Activated T-cell treated with anti-CD3 and anti-CD28 coated beads for 1 hour (primary cell): ENCODE results near the gene KHDC4.
"Not testable (repeated sequence)": the region's sequence is repeated elsewhere in the genome, so short reads cannot be mapped to it uniquely, and the experiment has no call there.

Experiments
- DNase-seq: peaks from one replicate; pipeline ENCODE4 v3.0.0-alpha.2; 2020; ENCODE audit warnings: low read depth

KHDC4 gene

DNA sequence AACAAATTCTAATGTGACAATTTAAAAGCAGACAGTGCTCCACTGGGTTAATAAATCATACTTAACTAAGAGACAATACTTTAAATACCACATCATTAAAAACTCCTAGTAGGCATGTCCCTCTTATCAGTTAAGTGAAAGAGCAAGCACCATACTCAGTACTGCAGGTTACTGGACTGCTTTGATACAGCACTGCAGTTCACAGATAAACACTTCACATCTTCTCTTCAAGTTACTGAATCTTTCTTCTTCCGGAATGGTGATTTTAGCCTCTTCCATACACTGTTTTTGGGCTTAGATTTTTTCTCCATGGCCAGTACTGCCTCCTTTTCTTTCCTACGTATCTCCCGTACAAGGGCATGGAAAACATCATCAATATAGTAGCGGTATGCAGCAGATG lies 34.1 kb downstream of the KHDC4 start:
- no peak for DNase-seq

DNA sequence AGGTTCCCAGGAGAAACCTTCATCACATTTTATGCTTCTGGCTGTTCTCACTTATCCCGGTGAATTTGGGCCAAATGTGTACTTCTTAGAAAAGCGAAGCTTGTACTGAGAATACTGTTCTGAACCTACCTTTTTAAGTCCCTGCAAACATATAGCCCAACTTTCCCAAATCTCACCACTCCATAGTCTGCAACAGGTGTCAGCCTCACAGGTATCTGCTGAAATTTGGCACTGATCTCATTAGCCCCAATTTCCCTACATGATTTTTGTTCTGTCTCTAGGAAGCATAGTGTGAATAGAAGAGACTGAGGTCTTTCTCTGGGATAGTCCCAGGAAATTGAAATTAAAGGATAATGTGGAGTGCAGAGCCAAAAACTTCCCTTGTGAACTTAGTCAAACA lies 34.5 kb downstream of the KHDC4 start:
- DNase-seq = no peak

DNA sequence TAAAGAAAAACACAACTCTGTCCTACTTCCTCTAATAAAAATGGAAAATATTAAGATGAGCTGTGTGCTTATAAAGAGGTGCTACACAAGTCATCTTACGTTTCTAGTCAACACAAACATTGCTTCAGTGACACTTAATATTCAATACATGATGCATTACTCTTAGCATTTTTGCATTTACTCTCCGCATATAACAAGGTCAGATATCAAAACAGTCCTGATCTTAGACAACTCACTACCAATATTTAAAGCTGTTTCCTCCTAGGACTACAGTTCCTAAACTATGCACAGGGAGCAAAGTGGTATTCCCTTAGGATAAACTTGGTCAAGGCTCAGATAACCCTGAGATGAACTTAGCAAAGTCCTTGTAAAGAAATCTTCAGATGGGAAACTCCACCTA lies 35.3 kb downstream of the KHDC4 start:
- no peak for DNase-seq

DNA sequence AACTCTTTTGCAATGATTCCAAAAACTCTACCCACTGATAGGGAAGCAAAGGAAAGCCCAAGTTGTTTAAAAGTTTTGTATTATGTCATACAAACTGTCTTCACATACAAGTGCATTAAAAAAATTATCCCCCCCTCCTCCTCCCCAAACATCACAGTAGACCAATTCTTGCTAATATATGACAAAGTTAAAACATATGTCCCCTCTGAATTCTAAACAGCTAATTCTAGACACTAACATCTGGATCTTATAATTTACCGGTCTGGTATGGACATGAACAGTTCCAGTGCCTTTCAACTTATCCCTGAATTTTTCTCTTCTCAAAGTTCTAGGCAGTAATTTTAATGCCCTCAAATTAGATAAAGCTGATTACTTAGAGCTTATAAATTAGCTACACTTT lies 36.5 kb downstream of the KHDC4 start:
- no peak for DNase-seq

DNA sequence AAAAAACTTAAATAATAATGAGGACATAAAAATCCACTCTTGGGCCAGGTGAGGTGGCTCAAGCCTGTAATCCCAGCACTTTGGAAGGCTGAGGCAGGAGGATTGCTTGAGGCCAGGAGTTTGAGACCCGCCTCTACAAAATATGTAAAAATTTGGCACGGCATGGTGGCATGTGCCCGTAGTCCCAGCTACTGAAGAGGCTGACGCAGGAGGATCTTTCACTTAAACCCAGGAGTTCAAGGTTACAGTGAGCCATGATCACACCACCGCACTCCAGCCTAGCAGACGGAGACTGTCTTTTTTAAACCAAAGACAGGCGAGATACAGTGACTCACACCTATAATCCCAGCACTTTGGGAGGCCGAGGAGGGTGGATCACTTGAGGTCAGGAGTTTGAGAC lies 37.7 kb downstream of the KHDC4 start:
- DNase-seq = not testable (repeated sequence)

DNA sequence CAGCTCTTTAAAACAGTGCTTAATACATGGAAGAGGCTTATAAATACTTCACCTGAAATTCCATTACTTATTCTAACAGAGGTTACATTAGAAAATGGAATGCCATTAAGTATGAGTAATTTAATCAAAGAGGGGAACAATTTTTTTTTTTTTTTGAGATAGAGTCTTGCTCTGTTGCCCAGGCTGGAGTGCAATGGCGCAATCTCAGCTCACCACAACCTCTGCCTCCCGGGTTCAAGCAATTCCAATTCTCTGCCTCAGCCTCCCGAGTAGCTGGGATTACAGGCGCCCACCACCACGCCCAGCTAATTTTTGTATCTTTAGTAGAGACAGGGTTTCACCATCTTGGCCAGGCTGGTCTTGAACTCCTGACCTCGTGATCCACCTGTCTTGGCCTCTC lies 38.6 kb downstream of the KHDC4 start:
- not testable (repeated sequence) for DNase-seq

DNA sequence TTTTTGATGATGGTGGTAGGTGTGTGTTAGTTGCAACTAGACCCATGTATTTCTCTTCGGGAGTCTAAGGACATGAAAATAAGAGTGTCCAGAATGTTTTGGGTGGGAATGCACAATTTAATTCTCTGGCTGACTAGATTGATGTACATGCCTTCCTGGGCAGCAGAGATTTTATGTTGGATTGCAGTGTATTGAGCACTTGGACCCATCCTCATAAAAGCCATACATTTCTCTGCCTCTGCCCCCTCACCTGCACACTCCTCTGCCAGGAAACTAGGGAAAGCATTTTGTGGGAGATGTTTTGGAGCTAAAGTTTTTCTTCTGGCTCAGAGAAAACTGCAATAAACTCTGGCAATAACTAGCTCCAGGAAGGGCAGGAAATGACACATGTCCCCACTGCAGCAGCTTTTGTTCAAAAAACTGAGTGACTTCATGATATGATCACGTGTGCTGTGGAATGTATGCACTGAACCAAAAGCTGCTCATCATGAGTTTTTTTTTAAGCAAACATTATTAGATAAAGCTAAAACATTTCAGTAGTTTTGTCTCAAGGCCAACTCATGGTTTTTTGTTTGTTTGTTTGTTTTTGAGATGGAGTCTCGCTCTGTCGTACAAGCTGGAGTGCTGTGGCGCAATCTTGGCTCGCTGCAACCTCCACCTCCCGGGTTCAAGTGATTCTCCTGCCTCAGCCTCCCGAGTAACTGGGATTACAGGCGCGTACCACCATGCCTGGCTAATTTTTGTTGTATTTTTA lies 40.6 kb downstream of the KHDC4 start:
- no peak for DNase-seq

DNA sequence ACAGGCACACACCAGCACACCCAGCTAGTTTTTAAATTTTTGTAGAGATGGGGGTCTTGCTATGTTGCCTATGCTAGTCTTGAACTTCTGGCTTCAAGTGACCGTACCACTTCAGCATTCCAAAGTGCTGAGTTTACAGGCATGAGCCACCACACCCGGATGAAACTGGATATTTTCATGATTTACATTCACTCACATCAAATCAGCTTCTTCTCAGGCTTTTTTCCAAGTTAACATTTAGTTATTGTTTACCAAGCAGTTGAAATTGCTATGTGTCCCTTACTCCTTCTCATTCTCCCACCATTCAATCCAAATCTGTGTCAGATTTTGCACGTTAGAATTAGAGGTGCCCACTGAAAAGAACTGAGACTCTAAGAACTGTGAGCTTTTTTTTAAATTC lies 41.4 kb downstream of the KHDC4 start:
- DNase-seq = no peak

DNA sequence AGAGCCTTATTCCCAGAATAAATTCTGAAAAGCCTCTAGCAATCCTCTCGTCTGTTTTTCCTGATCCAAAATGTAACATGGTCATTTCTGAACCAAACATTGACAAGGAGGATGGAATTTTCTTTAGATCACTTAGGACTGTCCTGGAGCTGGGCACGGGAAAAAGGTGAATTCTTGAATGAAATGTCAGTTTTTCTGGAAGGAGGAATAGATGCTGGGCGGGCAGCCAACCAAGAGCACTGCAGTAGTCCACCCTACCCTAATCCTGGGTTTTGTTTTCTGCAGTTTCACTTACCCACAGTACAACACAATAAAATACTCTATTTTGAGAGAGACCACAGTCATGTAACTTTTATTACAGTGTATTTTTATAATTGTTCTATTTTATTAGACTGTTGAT lies 44.0 kb downstream of the KHDC4 start:
- no peak for DNase-seq

DNA sequence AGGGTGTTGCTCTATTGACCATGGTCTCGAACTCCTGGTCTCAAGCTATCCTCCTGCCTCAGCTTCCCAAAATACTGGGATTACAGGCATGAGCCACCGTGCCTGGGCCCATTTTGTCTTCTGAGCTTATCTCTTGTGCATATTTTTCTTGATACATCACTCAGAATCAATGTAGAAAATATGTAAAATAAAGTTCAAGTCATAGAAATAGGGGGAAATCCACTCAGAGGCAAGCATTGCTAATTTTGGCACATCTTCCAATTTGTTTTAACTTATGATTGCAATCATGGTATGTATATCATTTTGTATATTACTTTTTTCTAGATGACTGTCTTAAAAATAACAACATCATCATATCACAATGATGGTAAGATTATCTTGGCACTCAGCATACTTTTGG lies 44.6 kb downstream of the KHDC4 start:
- DNase-seq = no peak

DNA sequence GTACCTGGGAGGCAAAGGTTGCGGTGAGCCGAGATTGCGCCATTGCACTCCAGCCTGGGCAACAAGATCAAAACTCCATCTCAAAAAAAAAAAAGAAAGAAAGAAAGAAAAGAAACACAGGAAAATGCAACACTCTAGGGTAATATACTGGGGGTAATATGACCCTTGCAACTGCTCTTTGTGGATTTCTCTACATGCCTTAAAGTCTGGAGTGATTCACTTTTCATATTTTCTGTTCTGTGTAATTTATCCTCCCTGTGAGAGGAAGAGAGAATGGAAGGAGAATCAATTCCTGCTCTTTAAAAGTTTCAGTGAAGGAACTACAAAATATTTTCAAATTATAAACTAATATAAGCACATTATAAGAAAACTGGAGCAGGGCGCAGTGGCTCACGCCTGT lies 45.7 kb downstream of the KHDC4 start:
- no peak for DNase-seq

DNA sequence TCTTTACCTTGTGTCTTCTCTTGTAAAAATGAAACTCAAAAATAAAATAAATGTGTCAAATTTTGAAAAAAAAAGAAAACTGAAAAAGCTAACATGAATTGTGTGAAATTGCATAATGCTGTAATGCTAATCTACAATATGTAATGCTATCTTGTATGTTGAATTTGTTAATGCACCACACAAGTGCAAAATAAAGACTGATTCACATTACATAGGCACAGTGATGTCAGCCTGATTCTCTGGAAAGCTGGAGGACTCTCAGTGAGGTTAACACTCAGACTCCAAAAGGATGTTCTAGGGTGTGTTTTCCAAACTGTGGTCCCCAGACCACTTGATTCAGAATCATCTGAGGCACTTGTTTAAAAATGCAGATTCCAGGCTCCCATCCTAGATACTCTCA lies 49.2 kb downstream of the KHDC4 start:
- no peak for DNase-seq

DNA sequence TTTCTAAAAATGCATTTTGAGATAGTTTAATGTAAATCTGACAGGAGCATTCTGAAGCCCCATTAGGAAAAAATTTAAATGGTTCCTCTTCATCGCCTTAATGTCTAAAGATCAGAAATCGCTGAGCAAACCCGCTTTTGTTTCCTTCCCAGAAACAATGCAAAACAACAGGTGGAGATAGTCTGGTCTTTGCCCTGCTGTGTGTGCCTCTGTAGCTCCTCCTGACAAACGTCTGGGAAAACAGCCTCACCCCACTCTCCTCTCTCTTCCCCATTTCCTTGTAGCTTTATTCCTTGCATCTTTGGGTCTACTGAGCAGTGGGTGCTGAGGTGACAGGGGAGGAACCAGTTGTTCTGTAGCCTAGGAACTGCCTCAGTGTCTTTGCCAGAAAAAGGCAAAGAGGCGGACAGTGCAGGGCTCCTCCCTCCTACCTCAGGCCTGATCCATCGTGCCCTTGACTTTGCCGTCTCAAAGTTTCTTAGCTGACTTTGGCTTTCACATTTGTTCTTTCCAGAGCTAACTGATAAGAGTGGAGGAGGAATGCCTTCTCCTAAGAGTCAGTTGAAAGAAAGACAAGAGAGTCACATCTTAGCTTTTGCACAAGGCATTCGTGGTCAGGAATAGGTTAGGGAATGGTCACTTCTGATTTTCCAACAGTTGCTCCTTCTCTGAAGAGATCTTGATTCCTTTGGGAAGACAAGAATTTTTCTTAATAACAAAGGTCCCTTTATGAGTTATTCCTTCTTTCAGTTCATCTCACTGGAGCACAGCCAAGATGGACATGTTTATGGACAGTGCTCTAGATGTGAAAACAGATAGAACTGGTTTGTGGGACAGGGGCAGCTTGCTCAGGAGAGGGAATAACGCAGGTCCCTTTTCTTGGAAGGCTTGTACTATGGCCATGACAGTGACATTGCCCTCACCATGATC lies 49.9 kb downstream of the KHDC4 start:
- no peak for DNase-seq

DNA sequence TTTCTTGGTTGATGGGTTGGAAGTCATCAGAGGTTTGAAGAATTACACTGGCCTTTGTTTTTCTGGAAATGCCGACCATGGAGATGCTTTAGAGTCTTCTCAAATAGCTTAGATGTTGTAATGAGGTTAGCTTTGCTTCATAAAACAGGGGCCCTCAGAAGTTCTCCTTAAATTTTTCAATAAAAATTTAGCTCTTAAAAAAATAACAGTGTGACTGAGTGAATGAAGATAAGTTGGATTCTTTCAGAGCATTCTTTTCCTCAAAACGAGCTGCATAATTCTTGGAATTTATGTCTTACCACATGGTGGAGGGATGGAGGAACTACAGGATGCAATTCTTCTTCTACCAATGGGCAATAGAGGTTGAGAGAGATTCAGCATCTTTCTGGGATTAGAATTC lies 51.4 kb downstream of the KHDC4 start:
- no peak for DNase-seq

DNA sequence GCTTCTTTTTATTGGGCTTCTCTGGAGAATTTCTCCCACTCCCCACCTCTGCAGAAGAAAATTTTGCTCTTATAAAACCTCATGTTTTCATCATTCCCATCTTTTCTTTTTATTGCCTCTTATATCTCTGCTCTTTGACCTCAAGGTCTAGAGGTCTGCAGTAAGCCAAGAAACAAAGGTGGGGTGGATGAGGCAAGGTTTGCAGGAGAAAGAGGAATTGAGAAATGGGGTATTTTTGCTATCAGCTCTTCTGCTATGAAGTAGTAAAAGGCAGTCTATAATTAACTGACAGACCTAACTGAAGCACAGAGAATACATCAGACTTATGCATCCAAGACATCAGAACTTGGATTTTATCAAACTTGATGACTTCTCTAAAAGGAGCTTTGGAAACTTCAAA lies 52.0 kb downstream of the KHDC4 start:
- no peak for DNase-seq

DNA sequence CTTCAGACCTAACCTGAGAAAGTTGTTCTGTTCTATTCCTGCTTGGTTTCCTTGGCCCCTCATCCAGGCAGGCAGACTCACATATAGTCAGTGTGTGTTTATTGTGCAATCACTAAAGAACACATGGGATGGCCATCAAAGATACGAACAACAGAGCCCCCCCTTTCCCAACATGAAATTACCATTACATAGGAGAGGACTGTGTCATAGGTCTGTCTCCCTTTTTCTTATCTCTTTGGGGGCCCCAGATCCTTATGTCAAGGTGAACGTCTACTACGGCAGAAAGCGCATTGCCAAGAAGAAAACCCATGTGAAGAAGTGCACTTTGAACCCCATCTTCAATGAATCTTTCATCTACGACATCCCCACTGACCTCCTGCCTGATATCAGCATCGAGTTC lies 53.3 kb downstream of the KHDC4 start:
- DNase-seq = no peak

DNA sequence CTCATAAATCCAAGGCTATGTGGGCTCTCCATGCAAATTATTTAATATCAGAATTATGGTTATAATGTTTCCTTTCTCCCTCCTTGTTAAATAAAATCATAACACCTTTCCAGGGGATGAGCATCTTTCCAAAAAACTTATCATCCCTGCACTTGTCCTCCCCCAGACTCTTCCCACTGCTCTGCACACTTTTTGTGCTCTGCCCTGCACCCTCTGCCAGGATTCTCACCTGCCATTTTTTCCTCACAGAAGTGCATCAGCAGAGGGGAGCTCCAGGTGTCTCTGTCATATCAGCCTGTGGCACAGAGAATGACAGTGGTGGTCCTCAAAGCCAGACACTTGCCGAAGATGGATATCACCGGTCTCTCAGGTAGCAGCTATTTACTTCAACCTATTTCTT lies 54.0 kb downstream of the KHDC4 start:
- DNase-seq = no peak

DNA sequence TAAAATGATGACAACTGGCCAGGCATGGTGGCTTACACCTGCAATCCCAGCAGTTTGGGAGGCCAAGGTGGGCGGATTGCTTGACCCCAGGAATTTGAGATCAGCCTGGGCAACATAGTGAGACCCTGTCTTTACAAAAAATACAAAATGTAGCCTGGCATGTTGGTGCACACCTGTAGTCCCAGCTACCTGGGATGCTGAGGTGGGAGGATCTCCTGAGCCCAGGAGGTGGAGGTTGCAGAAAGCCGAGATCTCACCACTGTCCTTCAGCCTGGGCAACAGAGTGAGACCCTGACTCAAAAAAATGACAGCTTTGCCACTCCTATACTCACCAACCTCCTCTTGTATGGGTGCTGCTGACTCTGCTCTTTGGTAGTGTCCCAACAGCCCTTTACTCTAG lies 56.3 kb downstream of the KHDC4 start:
- DNase-seq = no peak

DNA sequence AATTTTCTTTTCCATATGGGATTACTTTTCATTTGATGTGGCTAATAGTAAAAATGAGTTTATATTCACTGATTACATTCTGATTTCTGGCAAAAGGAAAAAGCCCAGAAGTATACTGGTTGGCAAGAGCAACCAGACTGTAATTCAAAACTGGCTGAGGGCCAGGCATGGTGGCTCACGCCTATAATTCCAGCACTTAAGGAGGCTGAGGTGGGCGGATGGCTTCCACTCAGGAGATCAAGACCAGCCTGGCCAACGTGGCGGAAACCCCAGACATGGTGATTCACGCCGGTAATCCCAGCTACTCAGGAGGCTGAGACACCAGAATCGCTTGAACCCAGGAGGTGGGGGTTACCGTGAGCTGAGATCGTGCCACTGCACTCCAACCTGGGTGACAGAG lies 60.4 kb downstream of the KHDC4 start:
- DNase-seq = no peak

DNA sequence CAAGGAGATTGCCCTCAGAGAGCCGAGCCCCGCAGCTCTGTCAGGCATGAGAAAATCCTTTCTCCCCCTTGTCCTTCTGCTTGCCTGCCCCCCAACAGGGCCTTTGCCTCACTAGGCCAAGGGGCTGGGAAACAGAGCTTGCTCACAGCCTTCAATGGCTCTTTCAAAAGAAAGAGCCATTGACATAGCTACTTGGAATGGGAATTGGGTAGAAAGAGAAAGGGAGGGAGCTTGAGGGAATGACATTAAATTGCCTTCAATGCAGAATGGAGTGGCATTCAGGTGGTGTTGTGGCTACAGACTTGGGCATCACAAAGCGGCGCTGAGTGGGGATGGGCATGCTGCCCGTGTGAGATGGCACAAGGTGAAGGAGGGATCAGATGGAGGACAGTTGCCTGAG lies 61.7 kb downstream of the KHDC4 start:
- no peak for DNase-seq

DNA sequence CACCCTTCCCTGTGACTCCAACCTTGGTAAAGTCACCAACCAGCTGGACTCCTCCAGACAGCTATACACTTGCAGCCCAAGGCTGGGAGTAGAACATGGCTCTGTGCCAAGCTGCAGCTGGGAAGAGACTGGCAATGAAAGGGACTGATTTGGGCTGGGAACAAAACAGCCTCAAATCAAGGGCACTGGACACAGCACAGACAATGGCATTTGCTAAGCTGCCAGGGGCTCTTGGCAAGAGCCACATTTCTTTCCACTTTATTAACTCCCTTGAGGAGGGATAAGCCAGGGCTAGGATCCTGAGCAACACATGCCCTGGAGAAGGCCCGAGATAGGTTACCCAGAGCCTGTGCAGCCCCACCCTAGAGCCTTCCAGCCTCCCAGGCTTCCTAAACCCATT lies 62.8 kb downstream of the KHDC4 start:
- no peak for DNase-seq

DNA sequence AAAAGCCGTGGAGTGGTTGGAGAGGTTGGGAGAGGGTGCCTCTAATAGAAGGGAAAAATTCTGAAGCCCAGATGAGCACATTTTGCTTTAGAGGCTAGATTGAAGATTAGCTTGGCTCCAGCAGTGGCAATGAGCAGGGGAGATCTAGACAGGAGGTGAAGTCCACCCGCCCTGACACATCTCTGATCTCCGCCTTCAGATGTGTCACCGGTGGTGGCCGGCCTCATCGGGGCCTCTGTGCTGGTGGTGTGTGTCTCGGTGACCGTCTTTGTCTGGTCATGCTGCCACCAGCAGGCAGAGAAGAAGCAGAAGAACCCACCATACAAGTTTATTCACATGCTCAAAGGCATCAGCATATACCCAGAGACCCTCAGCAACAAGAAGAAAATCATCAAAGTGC lies 66.4 kb downstream of the KHDC4 start:
- no peak for DNase-seq

DNA sequence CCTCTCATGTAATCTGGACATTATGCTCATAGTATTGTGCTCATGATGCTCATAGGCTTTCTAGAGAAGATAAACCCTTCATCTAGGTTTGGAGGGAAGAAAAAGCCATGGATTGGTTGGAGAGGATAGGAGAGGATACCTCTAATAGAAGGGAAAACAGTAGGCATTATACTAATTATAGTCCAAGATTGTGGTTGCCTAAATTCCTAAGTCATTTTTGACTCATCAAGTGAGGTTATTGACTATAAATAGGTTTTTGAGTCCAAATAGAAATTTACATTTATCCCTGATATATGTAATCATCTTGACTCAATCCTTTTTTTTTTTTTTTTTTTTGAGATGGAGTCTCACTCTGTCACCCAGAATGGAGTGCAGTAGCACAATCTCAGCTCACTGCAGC lies 69.8 kb downstream of the KHDC4 start:
- DNase-seq = no peak
